Heart left ventricle (tissue), 16 donors: ENCODE results near the gene LSM2. TPM values are rescaled to one million over a fixed set of nuclear protein-coding genes. Genes with fewer than 3 reads are reported as not detected.
A peak's percentile ranks its signal among the peaks of the same experiment; 100 is the strongest.
"Not testable (repeated sequence)": the region's sequence is repeated elsewhere in the genome, so short reads cannot be mapped to it uniquely, and the experiment has no call there.

ENCODE experiments used
- ATAC-seq, 4 donors: fragments of 200-7000 bp; cut with Tn5 transposase; one replicate each; pipeline ENCODE4 v1.9.1; 2020 to 2022; ENCODE audit warnings: moderate library complexity in 4 of 4, mild to moderate bottlenecking in 3 of 4, moderate number of reproducible peaks in 1 of 4
- DNase-seq, 5 donors: peaks; one replicate each; pipeline ENCODE4 v3.0.0-alpha.2; 2020
- H3K27ac ChIP-seq, 12 donors: fragments of 200-600 bp; sonication (generic) in 4 of 12; one replicate each; pipeline versions ENCODE4 v1.5.0 to v1.8.0; 2016 to 2022; ENCODE audit warnings: mild to moderate bottlenecking in 2 of 12
- H3K27me3 ChIP-seq, 9 donors: fragments of 200-600 bp; sonication (generic) in 2 of 9; one replicate each; pipeline versions ENCODE4 v1.5.1 to v1.8.0; 2016 to 2022; ENCODE audit warnings: mild to moderate bottlenecking in 3 of 9
- H3K36me3 ChIP-seq, 9 donors: fragments of 200-600 bp; sonication (generic) in 2 of 9; one replicate each; pipeline versions ENCODE4 v1.5.0 to v1.8.0; 2018 to 2022; ENCODE audit warnings: mild to moderate bottlenecking in 2 of 9
- H3K4me1 ChIP-seq, 12 donors: fragments of 200-600 bp; sonication (generic) in 4 of 12; one replicate each; pipeline versions ENCODE4 v1.5.0 to v1.8.0; 2016 to 2022; ENCODE audit warnings: mild to moderate bottlenecking in 3 of 12
- H3K4me3 ChIP-seq, 12 donors: fragments of 200-600 bp; sonication (generic) in 4 of 12; one replicate each; pipeline versions ENCODE4 v1.5.0 to v1.8.0; 2017 to 2022; ENCODE audit warnings: mild to moderate bottlenecking in 9 of 12, moderate library complexity in 4 of 12
- H3K9me3 ChIP-seq, 12 donors: fragments of 200-600 bp; sonication (generic) in 4 of 12; one replicate each; pipeline versions ENCODE4 v1.5.0 to v1.8.0; 2016 to 2022; ENCODE audit warnings: mild to moderate bottlenecking in 1 of 12
- POLR2A ChIP-seq, 2 donors: fragments of 450-650 bp; IDR thresholded peaks; one replicate each; pipeline ENCODE4 v1.6.1; 2017; ENCODE audit warnings: antibody characterized with exemption in 2 of 2, mild to moderate bottlenecking in 2 of 2, moderate library complexity in 2 of 2
- WGBS, 4 donors: extraction: QIAGEN DNeasy Blood & Tissue Kit in 2 of 4; methylation state at CpG; one replicate each; pipeline versions ENCODE4 v1.1.5 to v1.1.7; 2013 to 2018; 5-methylcytosine and 5-hydroxymethylcytosine counted together
- intact Hi-C, 10 donors: fragments of 100-400 bp; cut with DNase I; formaldehyde crosslinking; loops; one replicate each; pipeline versions ENCODE4 v1.11.1 to v1.14.2; 2022
- polyA plus RNA-seq, 2 donors: library from polyadenylated mRNA; stranded (reverse); fragments of 200-250 nt; gene quantifications; one replicate each; pipeline ENCODE4 v1.2.3, GENCODE V29; 2013
- total RNA-seq, 9 donors: library from RNA; depleted of rRNA in 2 of 9; stranded (reverse); fragments of >200 nt in 2 of 9; fragmentation: NEBNext Ultra II Directional in 3 of 9; extraction: Animal tissue kit (Norgen Biotek cat#: 25700) in 3 of 9; gene quantifications; one replicate each; pipeline versions ENCODE4 v1.1.0 to v1.2.4, GENCODE V29; 2016 to 2023
- TF ChIP-seq, protein P1 (sequence below), 12 donors: fragments of 200-600 bp; sonication (generic) in 4 of 12; IDR thresholded peaks; one replicate each; pipeline versions ENCODE4 v1.5.0 to v1.8.0; 2018 to 2022; ENCODE audit warnings: antibody characterized with exemption in 12 of 12, mild to moderate bottlenecking in 5 of 12
- donor health status: ischemic (EF 13 %, LVEDD 7.1; RV severe dilation, severe dysfunction).
- donor health status: healthy with polysubstance abuse.
- donor health status: DM: no; HTN: yes; CAD: no.
- donor health status: DM: no; HTN: no; CAD: no.
- donor health status: ischemic (EF 25% LVEDD 6.9; RV normal size, moderate dysfunction).
- donor health status: ischemic (EF 25% LVEDD 5.7; RV mildly dilated, moderate dysfunction).
- donor health status: healthy.
- donor health status: DM: yes; HTN: yes; CAD: no.
- donor health status: ischemic (EF 35%, LVEDD 5.7; RV mildly dilated, moderate dysfunction).
- donor health status: nonischemic (EF 11% LVEDD 7.7; RV severe dilation, severe dysfunction).
- donor health status: DM: yes; HTN: yes; CAD: no.
- donor health status: PGD.
- donor health status: ischemic (EF 29% LVEDD 5.4; RV normal size, mild dysfunction).
- donor health status: nonischemic (EF 23%, LVEDD 6.1; RV moderate dilation, normal function).

Gene LSM2
- total and polyA plus RNA-seq, 11 donors, result 22.9 to 64.7 (median 26.6) TPM

DNA sequence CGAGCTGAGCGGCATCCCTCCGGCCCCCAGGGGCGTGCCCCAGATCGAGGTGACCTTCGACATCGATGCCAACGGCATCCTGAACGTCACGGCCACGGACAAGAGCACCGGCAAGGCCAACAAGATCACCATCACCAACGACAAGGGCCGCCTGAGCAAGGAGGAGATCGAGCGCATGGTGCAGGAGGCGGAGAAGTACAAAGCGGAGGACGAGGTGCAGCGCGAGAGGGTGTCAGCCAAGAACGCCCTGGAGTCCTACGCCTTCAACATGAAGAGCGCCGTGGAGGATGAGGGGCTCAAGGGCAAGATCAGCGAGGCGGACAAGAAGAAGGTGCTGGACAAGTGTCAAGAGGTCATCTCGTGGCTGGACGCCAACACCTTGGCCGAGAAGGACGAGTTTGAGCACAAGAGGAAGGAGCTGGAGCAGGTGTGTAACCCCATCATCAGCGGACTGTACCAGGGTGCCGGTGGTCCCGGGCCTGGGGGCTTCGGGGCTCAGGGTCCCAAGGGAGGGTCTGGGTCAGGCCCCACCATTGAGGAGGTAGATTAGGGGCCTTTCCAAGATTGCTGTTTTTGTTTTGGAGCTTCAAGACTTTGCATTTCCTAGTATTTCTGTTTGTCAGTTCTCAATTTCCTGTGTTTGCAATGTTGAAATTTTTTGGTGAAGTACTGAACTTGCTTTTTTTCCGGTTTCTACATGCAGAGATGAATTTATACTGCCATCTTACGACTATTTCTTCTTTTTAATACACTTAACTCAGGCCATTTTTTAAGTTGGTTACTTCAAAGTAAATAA lies 10.6 kb upstream of the LSM2 start:
- WGBS, 4 donors, result 24 to 49% (median 45%) methylated on average over 15 to 16 of the region's 37 CpGs
- ATAC-seq, intact Hi-C loops, DNase-seq, H3K36me3 ChIP-seq, H3K9me3 ChIP-seq, H3K27me3 ChIP-seq: not testable (repeated sequence)
- TF ChIP-seq, protein P1, sequence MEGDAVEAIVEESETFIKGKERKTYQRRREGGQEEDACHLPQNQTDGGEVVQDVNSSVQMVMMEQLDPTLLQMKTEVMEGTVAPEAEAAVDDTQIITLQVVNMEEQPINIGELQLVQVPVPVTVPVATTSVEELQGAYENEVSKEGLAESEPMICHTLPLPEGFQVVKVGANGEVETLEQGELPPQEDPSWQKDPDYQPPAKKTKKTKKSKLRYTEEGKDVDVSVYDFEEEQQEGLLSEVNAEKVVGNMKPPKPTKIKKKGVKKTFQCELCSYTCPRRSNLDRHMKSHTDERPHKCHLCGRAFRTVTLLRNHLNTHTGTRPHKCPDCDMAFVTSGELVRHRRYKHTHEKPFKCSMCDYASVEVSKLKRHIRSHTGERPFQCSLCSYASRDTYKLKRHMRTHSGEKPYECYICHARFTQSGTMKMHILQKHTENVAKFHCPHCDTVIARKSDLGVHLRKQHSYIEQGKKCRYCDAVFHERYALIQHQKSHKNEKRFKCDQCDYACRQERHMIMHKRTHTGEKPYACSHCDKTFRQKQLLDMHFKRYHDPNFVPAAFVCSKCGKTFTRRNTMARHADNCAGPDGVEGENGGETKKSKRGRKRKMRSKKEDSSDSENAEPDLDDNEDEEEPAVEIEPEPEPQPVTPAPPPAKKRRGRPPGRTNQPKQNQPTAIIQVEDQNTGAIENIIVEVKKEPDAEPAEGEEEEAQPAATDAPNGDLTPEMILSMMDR (IDR thresholded peaks at IDR 0.05), result peak in 5 of 12 donors; percentile 11 to 44 (median 23)
- Histone ChIP-seq H3K4me1 (peaks cover 0 to 58% (median 45%) of the 10 kb centered on the region in 12 donors), H3K27ac (peak overlapping the region; percentile 63 to 100 (median 98)), H3K4me3 (peak overlapping the region; percentile 24 to 70 (median 63))

DNA sequence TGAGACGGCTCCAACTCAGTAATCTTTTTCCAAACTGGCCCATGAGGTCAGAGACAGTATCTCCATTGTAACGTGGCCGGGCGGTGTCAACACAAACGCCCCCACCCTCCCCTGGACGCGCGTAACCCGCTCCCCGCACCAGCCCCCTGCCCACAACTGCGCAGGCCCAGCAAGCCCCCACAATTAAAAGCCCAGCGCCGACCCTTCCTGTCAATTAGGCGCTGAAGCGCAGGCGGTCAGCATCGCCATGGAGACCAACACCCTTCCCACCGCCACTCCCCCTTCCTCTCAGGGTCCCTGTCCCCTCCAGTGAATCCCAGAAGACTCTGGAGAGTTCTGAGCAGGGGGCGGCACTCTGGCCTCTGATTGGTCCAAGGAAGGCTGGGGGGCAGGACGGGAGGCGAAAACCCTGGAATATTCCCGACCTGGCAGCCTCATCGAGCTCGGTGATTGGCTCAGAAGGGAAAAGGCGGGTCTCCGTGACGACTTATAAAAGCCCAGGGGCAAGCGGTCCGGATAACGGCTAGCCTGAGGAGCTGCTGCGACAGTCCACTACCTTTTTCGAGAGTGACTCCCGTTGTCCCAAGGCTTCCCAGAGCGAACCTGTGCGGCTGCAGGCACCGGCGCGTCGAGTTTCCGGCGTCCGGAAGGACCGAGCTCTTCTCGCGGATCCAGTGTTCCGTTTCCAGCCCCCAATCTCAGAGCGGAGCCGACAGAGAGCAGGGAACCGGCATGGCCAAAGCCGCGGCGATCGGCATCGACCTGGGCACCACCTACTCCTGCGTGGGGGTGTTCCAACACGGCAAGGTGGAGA lies 8.5 kb upstream of the LSM2 start, which contains the start of the genes HSPA1A and HSPA1L:
Gene HSPA1A, plus strand, starts transcription at position 519 of the 814 bp plus-strand sequence. Its CDS starts 214 bp downstream, at position 733.
Gene HSPA1L, minus strand, starts transcription at position 259 of the 814 bp plus-strand sequence. CDS start 3,311 bp downstream, outside the sequence.
- peaks cover 0 to 45% (median 32%) of the 10 kb centered on the region in 12 donors for H3K4me1 ChIP-seq
- WGBS, 4 donors, result 0 to 1% (median 0%) methylated on average over 10 to 56 of the region's 56 CpGs
- TF ChIP-seq POLR2A (IDR thresholded peaks at IDR 0.05), result peak; percentile 99 to 100
- TF ChIP-seq, protein P1 (IDR thresholded peaks at IDR 0.05), result no peak
- peaks cover 0 to 3% (median 0%) of the 10 kb centered on the region in 9 donors for H3K36me3 ChIP-seq
- H3K27me3 ChIP-seq, result no peaks in the 10 kb centered on the region
- peak; percentile 96 to 98 (median 98) for DNase-seq
- intact Hi-C loops, result no loop called here
- H3K9me3 ChIP-seq, result no peaks in the 10 kb centered on the region
- peak; percentile 87 to 91 (median 90) for ATAC-seq
- peak within 1 kb of the TSS; percentile 91 to 100 (median 99) for H3K27ac ChIP-seq
- peak within 1 kb of the TSS; percentile 25 to 76 (median 66) for H3K4me3 ChIP-seq

DNA sequence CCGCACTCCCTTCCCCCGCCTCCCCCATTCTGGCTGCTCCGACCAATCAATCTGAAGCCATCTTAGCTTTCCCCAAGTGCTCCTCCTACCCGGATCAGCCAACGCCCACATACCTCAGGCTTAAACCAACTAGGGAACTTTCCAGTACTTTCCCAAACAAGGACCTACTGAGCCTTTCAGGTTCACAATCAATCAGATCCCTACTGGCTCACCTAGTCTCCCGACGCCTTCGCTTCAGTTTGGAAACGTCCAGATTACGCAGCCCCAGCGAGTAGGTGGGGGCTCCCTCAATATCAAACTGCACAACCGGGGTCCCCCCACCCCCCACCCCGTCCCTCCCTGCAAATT lies 7.9 kb upstream of the LSM2 start:
- intact Hi-C loops, result loop anchor here in 2 of 10 donors (5.0 kb wide), 2 partner anchors 77 to 82 kb away; partner anchors contain the start of gene CLIC1 (in 1 of the 2)
- TF ChIP-seq POLR2A (IDR thresholded peaks at IDR 0.05), result peak in 1 of 2 donors; percentile 61
- TF ChIP-seq, protein P1 (IDR thresholded peaks at IDR 0.05), result no peak
- H3K4me1 ChIP-seq, result peaks cover 0 to 39% (median 28%) of the 10 kb centered on the region in 12 donors

More for the DNA sequence above, 7.9 kb upstream of the LSM2 start:
- ATAC-seq (peak; percentile 84 to 89 (median 87)), DNase-seq (peak; percentile 94 to 98 (median 97))
- Histone ChIP-seq H3K27me3 (no peaks in the 10 kb centered on the region), H3K9me3 (no peaks in the 10 kb centered on the region), H3K27ac (peak overlapping the region; percentile 91 to 100 (median 99)), H3K4me3 (peak overlapping the region; percentile 22 to 76 (median 66)), H3K36me3 (peaks cover 0 to 4% (median 0%) of the 10 kb centered on the region in 9 donors)
- 0 to 3% (median 1%) methylated on average over 12 to 13 of the region's 13 CpGs for WGBS, 4 donors
